GM19468 (cell line): ENCODE results near the gene TAF11L12.
"Not testable (repeated sequence)": the region's sequence is repeated elsewhere in the genome, so short reads cannot be mapped to it uniquely, and the experiment has no call there.

ENCODE experiments used
- ATAC-seq: cut with Tn5 transposase; IDR thresholded peaks from one replicate; pipeline ENCODE4 v1.9.1; 2021; ENCODE audit warnings: mild to moderate bottlenecking, moderate library complexity, moderate number of reproducible peaks; ENCODE audit not compliant: unreplicated experiment; ENCODE audit errors: extremely low read depth

Gene TAF11L12

DNA sequence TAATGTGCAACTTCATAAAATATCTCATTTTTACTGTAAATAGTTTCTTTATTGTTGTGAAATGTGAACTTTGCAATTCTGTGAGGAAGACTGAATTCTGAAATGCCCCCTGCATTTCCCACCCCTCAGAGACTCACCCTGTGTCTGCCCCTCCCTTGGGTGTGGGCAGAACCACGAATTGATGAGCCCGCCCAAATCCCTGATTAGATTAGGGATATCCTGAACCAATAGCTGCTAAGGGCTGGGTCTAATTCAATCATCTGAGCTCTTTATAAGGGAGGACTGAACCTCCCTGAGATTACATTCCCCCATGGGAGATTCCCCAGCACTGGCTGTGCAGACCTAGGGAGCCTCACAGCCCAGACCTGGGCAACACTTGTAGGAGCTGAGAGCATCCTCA is at the start of gene TAF11L12:
Gene TAF11L12 (plus strand): TSS at position 301 of the 400 bp plus-strand sequence.
- not testable (repeated sequence) for ATAC-seq

DNA sequence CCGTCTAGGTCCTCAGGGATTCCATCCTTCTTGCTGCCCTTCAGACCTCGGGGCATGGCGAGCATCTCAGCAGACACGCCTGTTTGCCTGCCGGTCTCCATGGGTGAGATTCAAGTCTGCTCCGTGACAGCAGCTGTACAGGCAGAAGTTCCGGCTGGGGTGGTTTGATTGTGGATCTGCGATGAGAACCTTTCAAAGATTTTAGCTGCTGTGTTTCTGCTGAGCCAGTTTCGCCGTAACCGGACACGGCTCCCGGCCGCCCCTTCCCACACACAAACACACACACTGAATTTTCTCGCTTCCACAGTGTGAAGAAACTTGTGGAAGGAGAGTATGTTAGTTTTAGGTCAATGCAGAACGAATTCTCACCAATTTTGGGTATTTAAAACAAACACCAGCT is 24.5 kb upstream of the TAF11L12 start, which contains the start of gene TAF11L7:
Gene TAF11L7 (minus strand): TSS at position 101 of the 400 bp plus-strand sequence.
- ATAC-seq: not testable (repeated sequence)

DNA sequence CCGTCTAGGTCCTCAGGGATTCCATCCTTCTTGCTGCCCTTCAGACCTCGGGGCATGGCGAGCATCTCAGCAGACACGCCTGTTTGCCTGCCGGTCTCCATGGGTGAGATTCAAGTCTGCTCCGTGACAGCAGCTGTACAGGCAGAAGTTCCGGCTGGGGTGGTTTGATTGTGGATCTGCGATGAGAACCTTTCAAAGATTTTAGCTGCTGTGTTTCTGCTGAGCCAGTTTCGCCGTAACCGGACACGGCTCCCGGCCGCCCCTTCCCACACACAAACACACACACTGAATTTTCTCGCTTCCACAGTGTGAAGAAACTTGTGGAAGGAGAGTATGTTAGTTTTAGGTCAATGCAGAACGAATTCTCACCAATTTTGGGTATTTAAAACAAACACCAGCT is 19.3 kb upstream of the TAF11L12 start, which contains the start of gene TAF11L8:
Gene TAF11L8 (minus strand): TSS at position 101 of the 400 bp plus-strand sequence.
- ATAC-seq: not testable (repeated sequence)

DNA sequence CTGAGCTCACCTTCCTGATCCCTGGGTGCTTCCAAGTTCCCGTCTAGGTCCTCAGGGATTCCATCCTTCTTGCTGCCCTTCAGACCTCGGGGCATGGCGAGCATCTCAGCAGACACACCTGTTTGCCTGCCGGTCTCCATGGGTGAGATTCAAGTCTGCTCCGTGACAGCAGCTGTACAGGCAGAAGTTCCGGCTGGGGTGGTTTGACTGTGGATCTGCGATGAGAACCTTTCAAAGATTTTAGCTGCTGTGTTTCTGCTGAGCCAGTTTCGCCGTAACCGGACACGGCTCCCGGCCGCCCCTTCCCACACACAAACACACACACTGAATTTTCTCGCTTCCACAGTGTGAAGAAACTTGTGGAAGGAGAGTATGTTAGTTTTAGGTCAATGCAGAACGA is 15.9 kb upstream of the TAF11L12 start, which contains the start of gene TAF11L9:
Gene TAF11L9 (minus strand): TSS at position 140 of the 400 bp plus-strand sequence.
- ATAC-seq: not testable (repeated sequence)

DNA sequence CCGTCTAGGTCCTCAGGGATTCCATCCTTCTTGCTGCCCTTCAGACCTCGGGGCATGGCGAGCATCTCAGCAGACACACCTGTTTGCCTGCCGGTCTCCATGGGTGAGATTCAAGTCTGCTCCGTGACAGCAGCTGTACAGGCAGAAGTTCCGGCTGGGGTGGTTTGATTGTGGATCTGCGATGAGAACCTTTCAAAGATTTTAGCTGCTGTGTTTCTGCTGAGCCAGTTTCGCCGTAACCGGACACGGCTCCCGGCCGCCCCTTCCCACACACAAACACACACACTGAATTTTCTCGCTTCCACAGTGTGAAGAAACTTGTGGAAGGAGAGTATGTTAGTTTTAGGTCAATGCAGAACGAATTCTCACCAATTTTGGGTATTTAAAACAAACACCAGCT is 12.5 kb upstream of the TAF11L12 start, which contains the start of gene TAF11L10:
Gene TAF11L10 (minus strand): TSS at position 101 of the 400 bp plus-strand sequence.
- not testable (repeated sequence) for ATAC-seq

DNA sequence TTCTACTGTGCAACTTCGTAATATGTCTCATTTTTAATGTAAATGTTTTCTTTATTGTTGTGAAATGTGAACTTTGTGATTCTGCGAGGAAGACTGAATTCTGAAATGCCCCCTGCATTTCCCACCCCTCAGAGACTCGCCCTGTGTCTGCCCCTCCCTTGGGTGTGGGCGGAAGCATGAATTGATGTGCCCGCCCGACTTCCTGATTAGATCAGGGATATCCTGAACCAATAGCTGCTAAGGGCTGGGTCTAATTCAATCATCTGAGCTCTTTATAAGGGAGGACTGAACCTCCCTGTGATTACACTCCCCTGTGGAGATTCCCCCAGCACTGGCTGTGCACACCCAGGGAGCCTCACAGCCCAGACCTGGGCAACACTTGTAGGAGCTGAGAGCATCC is 6.3 kb upstream of the TAF11L12 start, which contains the start of gene TAF11L11:
Gene TAF11L11 (plus strand): TSS at position 304 of the 400 bp plus-strand sequence.
- ATAC-seq: not testable (repeated sequence)

DNA sequence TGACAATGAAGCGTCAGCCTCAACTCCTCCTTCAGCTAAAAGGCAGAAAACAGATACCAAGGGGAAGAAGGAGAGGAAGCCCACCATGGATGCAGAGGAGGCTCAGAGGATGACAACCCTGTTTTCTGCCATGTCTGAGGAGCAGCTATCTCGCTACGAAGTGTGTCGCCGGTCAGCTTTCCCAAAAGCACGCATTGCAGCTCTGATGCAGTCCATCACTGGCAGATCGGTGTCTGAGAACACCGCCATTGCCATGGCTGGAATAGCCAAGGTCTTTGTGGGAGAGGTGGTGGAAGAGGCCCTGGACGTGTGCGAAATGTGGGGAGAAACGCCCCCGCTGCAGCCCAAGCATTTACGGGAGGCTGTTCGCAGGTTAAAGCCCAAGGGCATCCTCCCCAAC is 5.2 kb upstream of the TAF11L12 start:
- ATAC-seq: no peak

DNA sequence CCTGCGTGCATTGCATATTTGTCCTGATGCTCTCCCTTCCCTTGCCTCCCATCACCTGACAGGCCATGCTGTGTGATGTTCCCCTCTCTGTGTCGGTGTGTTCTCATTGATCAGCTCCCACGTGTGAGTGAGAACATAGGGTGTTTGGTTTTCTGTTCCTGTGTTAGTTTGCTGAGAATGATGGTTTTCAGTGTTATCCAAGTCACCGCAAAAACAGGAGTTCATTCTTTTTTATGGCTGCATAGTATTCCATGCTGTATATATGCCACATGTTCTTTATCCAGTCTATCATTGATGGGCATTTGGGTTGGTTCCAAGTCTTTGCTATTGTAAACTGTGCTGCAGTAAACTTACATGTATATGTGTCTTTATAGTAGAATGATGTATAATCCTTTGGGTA is 2.7 kb upstream of the TAF11L12 start:
- not testable (repeated sequence) for ATAC-seq

DNA sequence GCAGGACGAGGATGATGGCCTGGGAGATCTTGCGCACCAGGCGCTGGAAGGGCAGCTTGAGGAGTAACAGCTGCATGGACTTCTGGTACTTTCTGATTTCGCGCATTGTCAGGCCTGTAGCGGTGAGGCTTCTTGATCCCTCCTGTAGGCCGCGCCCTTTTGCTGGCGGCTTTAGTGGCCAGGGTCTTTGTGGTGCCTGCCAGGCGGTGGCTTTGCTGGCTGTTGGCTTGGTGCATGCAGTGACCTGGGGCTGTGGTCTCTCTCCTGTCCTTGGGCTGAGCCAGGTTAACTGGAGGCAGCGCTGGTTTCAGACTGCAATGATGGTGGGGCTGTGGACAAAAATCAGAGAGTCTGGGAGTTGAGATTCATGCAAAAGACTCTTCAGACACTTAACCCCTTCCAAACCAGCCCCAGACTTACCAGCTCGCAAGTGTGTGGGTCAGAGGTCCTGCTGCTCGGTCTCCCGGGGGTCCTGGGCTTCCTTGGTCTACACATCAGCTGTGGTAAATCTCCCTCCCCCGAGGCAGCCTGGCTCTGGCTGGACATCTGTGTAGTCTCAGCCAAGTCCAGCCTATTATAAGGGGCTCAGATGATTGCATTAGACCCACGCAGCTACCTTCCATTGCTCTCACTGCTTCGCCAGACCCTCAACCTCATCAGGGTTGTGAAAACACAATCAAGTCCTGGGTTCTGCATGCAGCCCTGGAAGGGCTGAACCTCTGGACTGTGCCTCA is 4.8 kb downstream of the TAF11L12 start:
- ATAC-seq: no peak

DNA sequence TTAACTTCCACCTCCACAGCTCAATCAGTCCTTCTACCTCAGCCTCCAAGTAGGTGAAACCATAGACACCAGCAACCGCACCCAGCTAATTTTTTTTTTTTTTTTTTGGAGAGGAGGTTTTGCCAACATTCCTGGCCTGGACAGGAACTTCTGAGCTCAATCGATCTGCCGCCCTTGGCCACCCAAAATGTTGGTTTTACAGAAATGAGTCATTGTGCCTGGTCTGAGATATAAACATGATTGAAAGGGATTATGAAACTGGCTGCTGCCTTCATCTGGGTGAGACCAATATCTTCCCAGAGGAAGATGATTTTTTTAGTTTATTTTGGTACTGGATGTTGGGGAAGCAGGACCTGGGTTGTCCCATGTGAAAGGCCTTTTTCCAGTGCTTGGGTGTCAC is 9.2 kb downstream of the TAF11L12 start:
- no peak for ATAC-seq

DNA sequence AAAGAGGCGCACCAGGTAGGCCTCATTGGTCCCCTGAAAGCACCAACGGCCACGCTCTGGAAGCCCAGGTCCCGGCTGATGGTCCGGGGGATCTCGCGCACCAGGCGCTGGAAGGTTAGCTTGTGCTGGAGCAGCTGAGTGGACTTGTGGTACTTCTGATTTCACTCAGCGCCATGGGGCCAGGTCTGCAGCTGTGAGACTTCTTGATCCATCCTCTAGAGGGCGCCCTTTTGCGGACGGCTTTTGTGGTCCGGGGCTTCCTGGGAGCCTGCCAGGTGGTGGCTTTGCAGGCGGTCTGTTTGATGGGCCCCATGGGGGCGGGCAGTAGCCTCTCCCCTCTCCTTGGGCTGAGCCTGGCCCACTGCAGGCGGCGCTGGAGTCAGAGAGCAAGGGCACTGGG is 10.4 kb downstream of the TAF11L12 start:
- no peak for ATAC-seq

DNA sequence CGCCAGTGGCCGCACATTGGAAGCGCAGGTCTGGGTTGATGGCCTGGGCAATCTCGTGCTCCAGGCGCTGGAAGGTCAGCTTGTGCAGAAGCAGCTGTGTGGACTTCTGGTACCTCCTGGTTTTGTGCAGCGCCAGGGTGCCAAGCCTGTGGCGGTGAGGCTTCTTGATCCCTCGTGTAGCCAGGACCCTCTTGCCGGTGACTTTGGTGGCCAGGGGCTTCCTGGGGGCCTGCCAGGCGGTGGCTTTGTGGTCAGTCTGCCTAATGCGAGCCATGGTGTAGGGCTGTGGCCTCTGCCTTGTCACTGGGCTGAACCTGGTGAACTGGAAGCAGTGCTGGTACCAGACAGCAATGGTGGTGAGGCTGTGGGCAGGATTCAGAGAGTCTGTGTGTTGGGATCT is 15.5 kb downstream of the TAF11L12 start:
- no peak for ATAC-seq

DNA sequence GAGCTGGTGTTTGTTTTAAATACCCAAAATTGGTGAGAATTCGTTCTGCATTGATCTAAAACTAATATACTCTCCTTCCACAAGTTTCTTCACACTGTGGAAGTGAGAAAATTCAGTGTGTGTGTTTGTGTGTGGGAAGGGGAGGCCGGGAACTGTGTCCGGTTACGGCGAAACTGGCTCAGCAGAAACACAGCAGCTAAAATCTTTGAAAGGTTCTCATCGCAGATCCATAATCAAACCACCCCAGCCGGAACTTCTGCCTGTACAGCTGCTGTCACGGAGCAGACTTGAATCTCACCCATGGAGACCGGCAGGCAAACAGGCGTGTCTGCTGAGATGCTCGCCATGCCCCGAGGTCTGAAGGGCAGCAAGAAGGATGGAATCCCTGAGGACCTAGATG is 21.6 kb downstream of the TAF11L12 start, which contains the start of gene TAF11L13:
Gene TAF11L13 (plus strand): TSS at position 301 of the 400 bp plus-strand sequence.
- not testable (repeated sequence) for ATAC-seq

DNA sequence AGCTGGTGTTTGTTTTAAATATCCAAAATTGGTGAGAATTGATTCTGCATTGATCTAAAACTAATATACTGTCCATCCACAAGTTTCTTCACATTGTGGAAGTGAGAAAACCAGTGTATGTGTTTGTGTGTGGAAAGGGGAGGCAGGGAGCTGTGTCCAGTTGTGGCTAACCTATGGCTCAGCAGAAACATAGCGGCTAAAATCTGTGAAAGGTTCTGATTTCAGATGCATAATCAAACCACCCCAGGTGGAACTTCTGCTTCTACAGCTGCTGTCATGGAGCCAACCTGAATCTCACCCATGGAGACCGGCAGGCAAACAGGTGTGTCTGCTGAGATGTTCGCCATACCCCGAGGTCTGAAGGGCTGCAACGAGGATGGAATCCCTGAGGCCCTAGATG is 24.0 kb downstream of the TAF11L12 start, which contains the start of gene TAF11L14:
Gene TAF11L14 (plus strand): TSS at position 301 of the 400 bp plus-strand sequence.
- ATAC-seq: no peak

DNA sequence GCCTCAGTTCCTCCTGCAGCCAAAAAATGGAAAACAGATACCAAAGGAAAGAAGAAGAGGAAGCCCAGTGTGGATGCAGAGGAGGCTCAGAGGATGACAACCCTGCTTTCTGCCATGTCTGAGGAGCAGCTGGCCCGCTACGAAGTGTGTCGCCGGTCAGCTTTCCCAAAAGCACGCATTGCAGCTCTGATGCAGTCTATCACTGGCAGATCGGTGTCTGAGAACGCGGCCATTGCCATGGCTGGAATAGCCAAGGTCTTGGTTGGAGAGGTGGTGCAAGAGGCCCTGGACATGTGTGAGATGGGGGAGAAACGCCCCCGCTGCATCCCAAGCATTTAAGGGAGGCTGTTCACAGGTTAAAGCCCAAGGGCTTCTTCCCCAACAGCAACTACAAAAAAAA is 39.0 kb downstream of the TAF11L12 start:
- not testable (repeated sequence) for ATAC-seq

DNA sequence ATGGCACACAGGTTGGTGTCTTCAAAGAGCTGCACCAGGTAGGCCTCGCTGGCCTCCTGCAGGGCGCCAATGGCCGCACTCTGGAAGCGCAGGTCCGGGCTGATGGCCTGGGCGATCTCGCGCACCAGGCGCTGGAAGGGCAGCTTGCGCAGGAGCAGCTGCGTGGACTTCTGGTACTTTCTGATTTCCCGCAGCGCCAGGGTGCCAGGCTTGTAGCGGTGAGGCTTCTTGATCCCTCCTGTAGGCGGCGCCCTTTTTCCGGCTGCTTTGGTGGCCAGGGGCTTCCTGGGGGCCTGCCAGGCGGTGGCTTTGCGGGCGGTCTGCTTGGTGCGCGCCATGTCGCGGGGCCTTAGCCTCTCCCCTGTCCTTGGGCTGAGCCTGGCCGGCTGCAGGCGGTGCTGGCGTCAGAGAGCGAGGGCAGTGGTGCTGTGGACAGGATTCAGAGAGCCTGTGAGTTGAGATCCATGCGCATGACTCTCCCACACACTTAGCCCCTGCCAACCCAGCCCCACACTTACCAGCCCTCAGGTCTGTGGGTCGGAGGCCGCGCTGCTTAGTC is 45.1 kb downstream of the TAF11L12 start:
- not testable (repeated sequence) for ATAC-seq

DNA sequence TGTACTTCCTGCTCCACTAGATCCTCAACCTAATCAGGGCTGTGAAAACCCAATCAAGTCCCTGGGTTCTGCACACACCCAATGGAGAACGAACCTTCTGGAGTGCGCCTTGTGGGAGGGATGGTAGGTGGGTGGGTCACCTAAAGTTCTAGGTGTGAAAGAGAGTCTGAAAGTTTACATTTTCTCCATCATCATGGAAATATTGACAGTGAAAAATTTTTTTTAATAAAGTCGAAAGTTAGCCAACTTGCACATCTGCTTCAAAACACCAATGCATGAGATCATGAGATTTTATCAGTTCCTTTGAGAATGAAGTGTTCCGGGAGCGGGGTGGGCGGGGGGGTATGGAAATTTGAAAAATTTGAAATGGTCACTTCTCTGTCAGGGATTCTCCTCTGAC is 45.7 kb downstream of the TAF11L12 start:
- no peak for ATAC-seq
